HG03354 (cell line): Measurements from ENCODE around the gene DLG4.
"Not testable (repeated sequence)": the region's sequence is repeated elsewhere in the genome, so short reads cannot be mapped to it uniquely, and the experiment has no call there.

Experiments
- ATAC-seq: cut with Tn5 transposase; IDR thresholded peaks from one replicate; pipeline ENCODE4 v1.9.1; 2021; ENCODE audit warnings: mild to moderate bottlenecking; ENCODE audit not compliant: unreplicated experiment, poor library complexity, severe bottlenecking

DLG4 gene

GRCh38 chr17:7174603-7175326, 44.9 kb downstream of the DLG4 start:
- no peak for ATAC-seq

GRCh38 chr17:7173687-7174602, 45.7 kb downstream of the DLG4 start:
- ATAC-seq = no peak

DNA sequence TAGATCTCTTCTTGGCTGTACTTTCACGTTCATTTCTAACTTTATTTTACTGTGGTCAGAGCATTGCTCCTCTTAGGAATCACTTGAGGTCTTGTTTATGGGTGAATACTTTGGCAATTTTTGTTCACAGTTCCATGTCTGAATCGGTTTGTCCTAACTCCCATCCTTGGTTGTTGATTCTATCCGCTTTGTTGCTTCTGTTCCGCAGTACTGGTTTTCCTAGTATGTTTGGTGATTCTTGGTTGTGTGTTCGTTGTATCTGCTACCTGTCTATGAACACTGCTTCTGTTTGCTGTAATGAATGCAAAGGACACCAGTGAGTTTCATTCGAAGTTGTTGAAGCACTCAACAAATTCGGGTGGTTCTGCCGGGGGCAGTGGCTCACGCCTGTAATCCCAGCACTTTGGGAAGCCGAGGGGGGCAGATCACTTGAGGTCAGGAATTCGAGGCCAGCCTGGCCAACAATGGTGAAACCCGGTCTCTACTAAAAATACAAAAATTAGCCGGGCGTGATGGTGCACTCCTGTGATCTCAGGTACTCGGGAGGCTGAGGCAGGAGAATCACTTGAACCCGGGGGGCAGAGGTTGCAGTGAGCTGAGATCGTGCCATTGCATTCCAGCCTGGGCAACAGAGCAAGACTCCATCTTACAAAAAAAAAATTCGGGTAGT, 47.0 kb downstream of the DLG4 start:
- ATAC-seq = not testable (repeated sequence)

DNA sequence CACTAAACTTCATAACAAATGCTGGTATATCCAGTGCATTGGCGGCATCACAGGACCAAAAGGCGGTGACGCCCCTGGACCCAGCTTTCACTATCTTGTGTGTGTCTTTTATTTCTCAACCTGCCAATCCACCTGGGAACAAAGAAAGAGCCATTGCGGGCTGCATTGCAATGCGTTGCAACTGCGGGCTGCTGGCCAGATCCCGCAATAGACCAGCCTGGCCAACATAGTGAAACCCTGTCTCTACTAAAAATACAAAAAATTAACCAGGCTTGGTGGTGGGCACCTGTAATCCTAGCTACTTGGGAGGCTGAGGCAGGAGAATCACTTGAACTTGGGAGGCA, 50.1 kb downstream of the DLG4 start:
- ATAC-seq = not testable (repeated sequence)

- ATAC-seq = not testable (repeated sequence)
These were observed 50.6 kb downstream of the DLG4 start for GRCh38 chr17:7168841-7169564.

DNA sequence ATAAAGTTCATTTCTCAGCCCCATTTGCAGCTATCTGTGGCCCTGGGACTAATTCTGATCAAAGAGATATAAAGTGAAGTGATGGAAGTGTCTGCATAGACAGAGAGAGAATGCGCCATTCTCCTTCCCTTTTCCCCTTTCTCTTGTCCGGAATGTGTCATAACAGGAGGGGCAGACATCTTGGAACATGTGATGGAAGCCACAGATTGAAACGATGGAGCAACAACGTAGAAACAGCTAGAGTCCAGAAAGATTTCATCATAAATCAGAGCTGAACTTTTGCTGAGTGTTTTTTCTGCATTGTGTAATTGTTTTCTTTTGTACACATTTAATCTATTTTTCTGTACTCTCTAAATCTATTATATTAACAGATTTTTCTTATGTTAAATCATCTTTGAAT, 51.8 kb downstream of the DLG4 start:
- no peak for ATAC-seq

DNA sequence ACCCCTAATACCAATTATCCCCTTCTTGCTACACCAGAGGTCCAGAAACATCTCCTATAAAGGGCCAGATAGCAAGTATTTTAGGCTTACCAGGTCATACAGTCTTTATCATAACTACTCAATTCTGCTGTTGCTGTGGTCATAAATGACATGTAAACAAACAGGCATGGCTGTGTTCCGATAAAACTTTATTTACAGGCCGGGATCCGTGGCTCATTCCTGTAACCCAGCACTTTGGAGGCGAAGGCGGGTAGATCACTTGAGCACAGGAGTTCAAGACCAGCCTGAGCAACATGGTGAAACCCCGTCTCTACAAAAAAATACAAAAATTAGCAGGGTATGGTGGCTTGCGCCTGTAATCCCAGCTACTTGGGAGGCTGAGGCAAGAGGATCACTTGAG, 52.8 kb downstream of the DLG4 start:
- no peak for ATAC-seq

DNA sequence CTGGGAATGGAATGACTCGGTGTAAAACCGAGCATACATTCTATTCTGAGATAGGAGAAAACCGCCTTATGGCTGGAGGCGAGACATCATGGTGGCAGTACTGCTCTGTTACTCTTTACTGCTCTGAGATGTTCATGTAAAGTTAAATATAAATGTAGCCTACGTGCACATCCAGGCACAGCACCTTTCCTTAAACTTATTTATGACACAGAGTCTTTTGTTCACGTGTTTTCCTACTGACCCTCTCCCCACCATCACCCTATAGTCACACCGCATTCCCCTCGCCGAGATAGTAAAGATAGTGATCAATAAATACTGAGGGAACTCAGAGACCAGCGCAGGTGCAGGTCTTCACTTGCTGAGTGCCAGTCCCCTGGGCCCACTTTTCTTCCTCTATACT, 60.1 kb downstream of the DLG4 start:
- ATAC-seq = not testable (repeated sequence)

GRCh38 chr17:7158424-7158823, 61.2 kb downstream of the DLG4 start:
- not testable (repeated sequence) for ATAC-seq

GRCh38 chr17:7156342-7156940, 63.2 kb downstream of the DLG4 start:
- no peak for ATAC-seq

- no peak for ATAC-seq
These were observed 71.9 kb downstream of the DLG4 start for GRCh38 chr17:7147772-7148171.

DNA sequence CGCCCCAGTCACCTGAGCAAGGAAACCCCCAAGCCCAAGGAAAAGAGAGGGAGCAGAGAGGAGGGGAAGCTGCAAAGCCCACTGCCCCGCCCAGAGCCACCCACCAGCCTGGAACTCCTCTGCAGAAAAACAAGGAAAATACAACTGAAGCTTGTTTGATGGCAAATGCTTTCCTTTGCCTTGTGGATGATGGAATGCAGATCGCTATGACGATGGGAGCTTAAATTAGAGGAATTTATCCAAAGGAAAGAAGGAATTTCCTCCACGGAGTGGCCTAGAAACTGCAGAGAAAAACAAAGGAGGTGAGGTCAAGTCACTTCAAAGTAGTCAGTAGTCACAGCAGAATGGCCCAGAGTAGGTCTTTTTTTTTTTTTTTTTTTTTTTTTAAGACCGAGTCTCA, 73.5 kb downstream of the DLG4 start:
- ATAC-seq = no peak

- ATAC-seq = no peak
These were observed 75.4 kb downstream of the DLG4 start for GRCh38 chr17:7144213-7144612.

DNA sequence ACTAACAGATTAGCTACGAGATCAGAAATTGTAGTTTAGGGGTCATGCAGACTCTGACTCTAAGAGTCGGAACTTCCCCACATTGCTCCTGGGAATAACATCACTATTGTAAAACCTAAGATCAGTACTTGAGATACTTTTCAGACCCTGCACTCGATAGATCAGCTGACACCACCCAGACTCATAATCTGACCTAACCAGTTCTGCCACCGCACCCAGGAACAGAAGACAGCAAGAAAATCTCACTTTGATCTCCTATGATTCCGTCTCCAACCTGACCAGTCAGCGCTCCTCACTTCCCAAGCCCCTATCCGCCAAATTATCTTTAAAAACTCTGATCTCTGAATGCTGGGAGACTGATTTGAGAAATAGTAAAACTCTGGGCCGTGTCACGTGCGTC, 77.8 kb downstream of the DLG4 start:
- no peak for ATAC-seq

GRCh38 chr17:7139400-7139799, 80.2 kb downstream of the DLG4 start:
- ATAC-seq = no peak

GRCh38 chr17:7138800-7139381, 80.7 kb downstream of the DLG4 start:
- ATAC-seq = no peak

DNA sequence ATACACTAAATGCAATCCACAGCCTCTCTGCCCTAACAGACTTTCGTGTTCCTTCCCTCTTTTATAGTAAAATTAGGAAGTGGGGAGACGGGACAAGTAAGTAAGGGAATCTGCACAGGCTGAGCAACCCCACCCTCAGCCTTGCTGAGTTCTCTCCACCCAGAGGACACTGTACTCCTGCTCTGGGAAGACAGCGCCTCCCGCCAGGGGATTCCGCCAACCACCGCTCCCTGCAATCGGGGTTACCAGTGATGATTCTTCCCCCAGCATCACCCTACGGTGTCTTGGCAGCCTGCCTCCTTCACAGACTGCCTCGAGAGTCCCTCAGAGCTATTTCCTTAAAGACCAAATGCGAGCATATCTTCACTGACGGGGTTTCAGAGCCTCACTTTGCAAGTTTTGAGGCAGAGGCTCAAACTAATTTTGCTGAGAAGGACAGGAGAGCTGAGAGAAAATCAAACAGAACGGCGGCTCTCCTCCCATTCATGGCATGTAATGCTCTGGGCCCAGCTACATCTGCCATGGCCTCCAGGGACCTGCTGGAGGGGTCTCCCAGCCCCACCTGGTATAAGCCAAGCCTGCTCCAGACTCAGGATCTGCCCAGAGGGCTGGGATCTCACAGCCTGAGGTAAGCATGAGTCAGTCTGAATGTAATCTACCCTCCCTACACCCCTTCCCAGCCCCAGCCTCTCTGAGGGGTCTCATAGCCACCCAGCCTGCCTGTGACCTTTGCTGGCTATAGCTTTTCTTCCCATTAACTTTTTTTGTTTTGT, 82.3 kb downstream of the DLG4 start:
- ATAC-seq = no peak
